Ovary (tissue), 9 donors: ENCODE results near the gene SCYL1. TPM values are rescaled to one million over a fixed set of nuclear protein-coding genes. Genes with fewer than 3 reads are reported as not detected.

Source experiments
- DNase-seq, 5 donors: peaks; one replicate each; pipeline ENCODE4 v3.0.0-alpha.2; 2019 to 2020
- H3K27ac ChIP-seq, 2 donors: fragments of 200-600 bp; one replicate each; pipeline versions ENCODE4 v1.5.1 to v1.8.0; 2019 to 2022
- H3K27me3 ChIP-seq: fragments of 200-600 bp; one replicate; pipeline ENCODE4 v1.8.0; 2022
- H3K36me3 ChIP-seq: fragments of 200-600 bp; sonication (generic); one replicate; pipeline ENCODE4 v1.5.1; 2019
- H3K4me1 ChIP-seq: one replicate; pipeline ENCODE4 v1.8.1; 2013; ENCODE audit warnings: mild to moderate bottlenecking, moderate library complexity; ENCODE audit not compliant: insufficient read depth
- H3K4me3 ChIP-seq: fragments of 200-600 bp; sonication (generic); one replicate; pipeline ENCODE4 v1.5.1; 2017
- H3K9me3 ChIP-seq, 2 donors: fragments of 200-600 bp in 1 of 2; sonication (generic) in 1 of 2; one replicate each; pipeline versions ENCODE4 v1.5.1 to v1.8.1; 2013 to 2019; ENCODE audit warnings: mild to moderate bottlenecking in 1 of 2, moderate library complexity in 1 of 2
- EP300 ChIP-seq: sonication (generic); formaldehyde crosslinking; IDR thresholded peaks from one replicate; pipeline ENCODE4 v1.6.1; 2017; ENCODE audit warnings: antibody characterized with exemption
- POLR2A ChIP-seq: fragments of 450-650 bp; IDR thresholded peaks from one replicate; pipeline ENCODE4 v1.6.1; 2017; ENCODE audit warnings: antibody characterized with exemption, mild to moderate bottlenecking, moderate library complexity
- WGBS, 3 donors: extraction: QIAGEN DNeasy Blood & Tissue Kit in 1 of 3; methylation state at CpG; one replicate each; pipeline versions ENCODE4 v1.1.5 to v1.1.7; 2013 to 2017; 5-methylcytosine and 5-hydroxymethylcytosine counted together
- intact Hi-C, 4 donors: fragments of 100-400 bp; cut with DNase I; formaldehyde crosslinking; loops; one replicate each; pipeline versions ENCODE4 v1.11.0 to v1.15.1; 2022 to 2023
- polyA plus RNA-seq, 2 donors: library from polyadenylated mRNA; stranded (reverse); fragments of 200-250 nt in 1 of 2; fragments of 350-450 nt in 1 of 2; fragmentation: Illumina TruSeq in 1 of 2; extraction: RNeasy Lipid Tissue Mini Kit (QIAGEN cat#74804) in 1 of 2; gene quantifications; one replicate each; pipeline ENCODE4 v1.2.3, GENCODE V29; 2013 to 2014
- total RNA-seq, 7 donors: library from RNA; depleted of rRNA in 2 of 7; stranded (reverse); fragments of >200 nt in 2 of 7; fragmentation: NEBNext Ultra II Directional in 3 of 7; extraction: Animal tissue kit (Norgen Biotek cat#: 25700) in 3 of 7; gene quantifications; one replicate each; pipeline versions ENCODE4 v1.1.0 to v1.2.4, GENCODE V29; 2016 to 2023
- TF ChIP-seq, protein P1 (sequence below), 3 donors: fragments of 450-650 bp in 2 of 3; fragments of 200-600 bp in 1 of 3; IDR thresholded peaks; one replicate each; pipeline versions ENCODE4 v1.5.1 to v1.8.0; 2016 to 2022; ENCODE audit warnings: antibody characterized with exemption in 3 of 3, mild to moderate bottlenecking in 1 of 3
- donor health status: DM: no; HTN: no; CAD: no; lungs with moderate emphysema.
- donor health status: DM: no; HTN: no; CAD: no.
- donor health status: Bipolar disorder and iron deficiency.
- donor health status: DM: yes; HTN: yes; CAD: no.
- donor health status: DM: no; HTN: no; CAD: no.
- donor health status: DM: yes; HTN: yes; CAD: no.

The SCYL1 gene
- total and polyA plus RNA-seq, 9 donors: 11.7 to 118 (median 86.6) TPM

DNA sequence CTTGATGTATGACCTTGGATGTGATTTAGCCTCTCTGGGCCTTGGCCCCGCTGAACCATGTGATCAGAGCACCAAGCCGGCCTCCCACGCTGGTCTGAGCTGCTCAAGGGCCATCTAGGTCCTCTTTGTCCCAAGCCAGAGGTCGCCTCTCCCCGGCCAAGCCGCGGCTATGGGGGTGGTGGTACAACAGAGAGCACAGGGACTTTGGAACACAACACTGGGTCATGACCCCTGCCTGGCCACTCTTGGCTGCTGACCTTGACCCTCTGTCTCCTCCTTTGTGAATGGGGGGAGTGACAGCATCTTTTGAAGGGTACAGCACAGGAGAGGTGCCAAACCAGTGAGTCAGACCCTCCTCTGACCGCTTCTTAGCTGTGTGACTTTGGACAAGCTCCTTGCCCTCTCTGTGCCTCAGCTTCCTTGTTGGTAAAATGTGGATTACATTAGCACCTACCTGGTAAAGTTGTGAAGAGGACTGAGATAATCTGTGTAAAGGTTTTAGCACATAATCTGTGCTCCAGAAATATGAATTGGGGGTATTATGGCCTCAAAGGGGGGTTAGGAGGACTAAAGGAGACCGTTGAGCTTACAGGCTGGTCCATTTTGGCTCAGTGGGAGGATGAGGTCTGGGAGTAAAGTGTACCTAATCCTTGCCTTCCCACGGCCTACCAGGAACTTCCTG lies 4.7 kb downstream of the SCYL1 start:
- Histone ChIP-seq H3K36me3 (no peaks in the 10 kb centered on the region), H3K27me3 (no peaks in the 10 kb centered on the region), H3K27ac (peak overlapping the region; percentile 4 to 56), H3K4me3 (no peak overlapping the region), H3K9me3 (no peaks in the 10 kb centered on the region), H3K4me1 (peaks cover 22% of the 10 kb centered on the region)
- TF ChIP-seq, protein P1, sequence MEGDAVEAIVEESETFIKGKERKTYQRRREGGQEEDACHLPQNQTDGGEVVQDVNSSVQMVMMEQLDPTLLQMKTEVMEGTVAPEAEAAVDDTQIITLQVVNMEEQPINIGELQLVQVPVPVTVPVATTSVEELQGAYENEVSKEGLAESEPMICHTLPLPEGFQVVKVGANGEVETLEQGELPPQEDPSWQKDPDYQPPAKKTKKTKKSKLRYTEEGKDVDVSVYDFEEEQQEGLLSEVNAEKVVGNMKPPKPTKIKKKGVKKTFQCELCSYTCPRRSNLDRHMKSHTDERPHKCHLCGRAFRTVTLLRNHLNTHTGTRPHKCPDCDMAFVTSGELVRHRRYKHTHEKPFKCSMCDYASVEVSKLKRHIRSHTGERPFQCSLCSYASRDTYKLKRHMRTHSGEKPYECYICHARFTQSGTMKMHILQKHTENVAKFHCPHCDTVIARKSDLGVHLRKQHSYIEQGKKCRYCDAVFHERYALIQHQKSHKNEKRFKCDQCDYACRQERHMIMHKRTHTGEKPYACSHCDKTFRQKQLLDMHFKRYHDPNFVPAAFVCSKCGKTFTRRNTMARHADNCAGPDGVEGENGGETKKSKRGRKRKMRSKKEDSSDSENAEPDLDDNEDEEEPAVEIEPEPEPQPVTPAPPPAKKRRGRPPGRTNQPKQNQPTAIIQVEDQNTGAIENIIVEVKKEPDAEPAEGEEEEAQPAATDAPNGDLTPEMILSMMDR (IDR thresholded peaks at IDR 0.05): no peak
- no peak for TF ChIP-seq EP300
- 30 to 45% (median 34%) methylated on average over 10 of the region's 10 CpGs for WGBS, 3 donors
- intact Hi-C loops: loop anchor here in 1 of 4 donors (5.0 kb wide), 1 partner anchor 43 kb away; the partner anchor contains the start of genes FAM89B and ZNRD2
- DNase-seq: peak; percentile 68 to 84 (median 75)

DNA sequence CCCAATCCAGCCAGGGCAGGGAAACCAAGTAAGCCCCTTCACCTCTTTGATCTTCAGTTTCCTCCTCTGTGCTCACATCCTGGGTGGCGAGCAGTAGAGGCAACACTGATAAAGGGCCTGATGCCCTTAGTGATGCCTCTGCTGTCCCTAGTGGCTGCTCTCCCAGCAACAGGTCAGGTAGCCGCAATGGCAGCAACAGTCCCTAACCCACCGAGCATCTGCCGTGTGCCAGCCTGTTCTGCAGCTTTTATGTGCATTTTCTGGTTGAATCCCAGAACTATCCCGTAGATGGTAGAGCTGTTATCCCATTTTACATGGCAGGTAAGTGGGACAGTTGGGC lies 5.2 kb downstream of the SCYL1 start:
- WGBS, 3 donors: 82 to 87% (median 85%) methylated on average over 5 of the region's 5 CpGs
- no peaks in the 10 kb centered on the region for H3K36me3 ChIP-seq
- peaks cover 22% of the 10 kb centered on the region for H3K4me1 ChIP-seq
- intact Hi-C loops: loop anchor here in 1 of 4 donors (5.0 kb wide), 1 partner anchor 42 kb away; the partner anchor contains the start of genes FAM89B and ZNRD2
- DNase-seq: no peak
- TF ChIP-seq EP300: no peak
- TF ChIP-seq, protein P1 (IDR thresholded peaks at IDR 0.05): no peak
- no peak overlapping the region for H3K4me3 ChIP-seq
- no peaks in the 10 kb centered on the region for H3K27me3 ChIP-seq
- H3K27ac ChIP-seq: peak overlapping the region; percentile 4 to 56
- no peaks in the 10 kb centered on the region for H3K9me3 ChIP-seq

DNA sequence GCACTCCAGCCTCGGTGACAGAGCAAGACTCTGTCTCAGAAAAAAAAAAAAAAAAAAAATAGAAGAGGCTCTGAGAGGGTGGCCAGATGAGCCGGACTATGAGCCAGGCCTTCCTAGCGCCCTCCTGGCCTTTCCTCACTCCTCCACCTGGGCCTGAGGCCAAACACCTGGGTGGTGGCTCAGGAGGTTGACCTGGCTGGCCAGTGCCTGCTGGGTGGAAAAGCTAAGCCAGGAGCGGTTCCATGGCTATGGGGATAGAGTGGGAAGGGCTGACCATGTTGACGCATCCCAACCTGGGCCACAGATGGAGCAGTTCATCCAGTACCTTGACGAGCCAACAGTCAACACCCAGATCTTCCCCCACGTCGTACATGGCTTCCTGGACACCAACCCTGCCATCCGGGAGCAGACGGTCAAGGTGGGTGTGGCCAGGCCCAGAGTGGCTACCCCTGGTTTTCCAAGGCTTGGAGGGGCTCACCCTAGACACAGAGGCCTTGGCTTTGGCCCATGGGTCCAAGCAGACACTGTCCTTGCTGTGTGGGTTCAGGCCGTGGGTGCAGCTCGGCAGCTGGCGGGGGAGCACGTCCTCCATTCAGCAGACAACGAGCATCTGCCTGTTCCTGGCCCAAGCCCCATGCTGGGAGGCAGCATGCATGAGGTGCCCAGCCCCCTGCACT lies 7.6 kb downstream of the SCYL1 start:
- DNase-seq: peak in 4 of 5 donors; percentile 39 to 57 (median 54)

DNA sequence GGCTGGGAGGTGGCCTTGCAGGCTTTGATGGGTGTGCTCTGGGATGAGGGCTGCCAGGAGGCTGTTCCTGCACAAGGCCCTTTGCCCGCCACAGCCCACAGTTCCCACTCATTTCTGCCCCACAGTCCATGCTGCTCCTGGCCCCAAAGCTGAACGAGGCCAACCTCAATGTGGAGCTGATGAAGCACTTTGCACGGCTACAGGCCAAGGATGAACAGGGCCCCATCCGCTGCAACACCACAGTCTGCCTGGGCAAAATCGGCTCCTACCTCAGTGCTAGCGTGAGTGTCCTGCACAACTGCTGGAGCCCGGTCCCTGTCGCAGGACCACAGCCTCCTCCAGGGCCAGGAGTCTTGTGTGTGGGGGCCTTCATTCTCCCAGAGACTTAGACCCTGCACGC lies 10.2 kb downstream of the SCYL1 start:
- Histone ChIP-seq H3K4me1 (peaks cover 3% of the 10 kb centered on the region), H3K27me3 (no peaks in the 10 kb centered on the region), H3K36me3 (no peaks in the 10 kb centered on the region), H3K4me3 (no peak overlapping the region), H3K9me3 (no peaks in the 10 kb centered on the region), H3K27ac (no peak overlapping the region)
- DNase-seq: no peak
- TF ChIP-seq EP300: no peak
- TF ChIP-seq, protein P1 (IDR thresholded peaks at IDR 0.05): no peak
- no peak for TF ChIP-seq POLR2A
- WGBS, 3 donors: 78 to 82% (median 81%) methylated on average over 9 of the region's 9 CpGs
- intact Hi-C loops: no loop called here

More for the DNA sequence above, 7.6 kb downstream of the SCYL1 start:
- Histone ChIP-seq H3K27me3 (no peaks in the 10 kb centered on the region), H3K4me1 (peaks cover 14% of the 10 kb centered on the region), H3K27ac (no peak overlapping the region), H3K36me3 (no peaks in the 10 kb centered on the region), H3K9me3 (no peaks in the 10 kb centered on the region), H3K4me3 (no peak overlapping the region)
- intact Hi-C loops: loop anchor here in 1 of 4 donors (5.0 kb wide), 1 partner anchor 40 kb away; the partner anchor contains the start of genes FAM89B and ZNRD2
- TF ChIP-seq POLR2A (no peak), EP300 (no peak)
- TF ChIP-seq, protein P1 (IDR thresholded peaks at IDR 0.05): no peak
- 45 to 50% (median 48%) methylated on average over 13 to 15 of the region's 15 CpGs for WGBS, 3 donors
